CD8-positive, alpha-beta memory T cell (primary cell): ENCODE results near the gene SELL. TPM values are rescaled to one million over a fixed set of nuclear protein-coding genes. Genes with fewer than 3 reads are reported as not detected.
A peak's percentile ranks its signal among the peaks of the same experiment; 100 is the strongest.
"Not testable (repeated sequence)": the region's sequence is repeated elsewhere in the genome, so short reads cannot be mapped to it uniquely, and the experiment has no call there.

ENCODE experiments used
- CTCF ChIA-PET: fragments of 350-600 bp; sonication (Branson Sonifier 250); formaldehyde crosslinking; loops from one replicate; lab custom pipeline; 2021; ENCODE audit warnings: antibody characterized with exemption; lab: Charles Lee
- POLR2A ChIA-PET: fragments of 350-600 bp; sonication (Branson Sonifier 250); formaldehyde crosslinking; loops from one replicate; lab custom pipeline; 2021; ENCODE audit warnings: antibody characterized with exemption; lab: Charles Lee
- DNase-seq, 5 donors: peaks; one replicate each; pipeline versions ENCODE4 v3.0.0 to v3.0.0-alpha.2; 2020 to 2022; ENCODE audit warnings: mixed read lengths in 1 of 5
- H3K27ac ChIP-seq: one replicate; pipeline ENCODE4 v1.7.0; 2013; ENCODE audit warnings: low read depth, mild to moderate bottlenecking, low read length, moderate library complexity
- H3K27me3 ChIP-seq: 2 replicates; pipeline ENCODE4 v1.7.0; 2013; ENCODE audit warnings: low read length, mild to moderate bottlenecking; ENCODE audit not compliant: insufficient read depth, poor library complexity, severe bottlenecking
- H3K36me3 ChIP-seq: 2 replicates; pipeline ENCODE4 v1.7.0; 2013; ENCODE audit warnings: mild to moderate bottlenecking, low read length, moderate library complexity; ENCODE audit not compliant: insufficient read depth
- H3K4me1 ChIP-seq: 2 replicates; pipeline ENCODE4 v1.7.0; 2013; ENCODE audit warnings: mild to moderate bottlenecking, low read length, moderate library complexity; ENCODE audit not compliant: insufficient read depth
- H3K4me3 ChIP-seq: 2 replicates; pipeline ENCODE4 v1.7.0; 2013; ENCODE audit warnings: mild to moderate bottlenecking, low read length
- H3K9me3 ChIP-seq: 2 replicates; pipeline ENCODE4 v1.7.0; 2013; ENCODE audit warnings: mild to moderate bottlenecking, low read length
- H3K27ac Mint-ChIP-seq, 8 donors: one replicate each; pipeline ENCODE4 v1.8.0; 2020 to 2021; ENCODE audit warnings: mixed read lengths in 8 of 8, mild to moderate bottlenecking in 6 of 8, inconsistent platforms in 3 of 8, moderate library complexity in 3 of 8
- H3K27me3 Mint-ChIP-seq, 2 donors: one replicate each; pipeline ENCODE4 v1.8.0; 2020 to 2021; ENCODE audit warnings: mixed read lengths in 2 of 2, mild to moderate bottlenecking in 1 of 2, moderate library complexity in 1 of 2
- H3K36me3 Mint-ChIP-seq, 3 donors: one replicate each; pipeline ENCODE4 v1.8.0; 2020 to 2021; ENCODE audit warnings: mixed read lengths in 3 of 3, inconsistent platforms in 1 of 3, mild to moderate bottlenecking in 1 of 3
- H3K4me1 Mint-ChIP-seq, 3 donors: one replicate each; pipeline ENCODE4 v1.8.0; 2020 to 2021; ENCODE audit warnings: mixed read lengths in 3 of 3, inconsistent platforms in 1 of 3, mild to moderate bottlenecking in 1 of 3
- H3K4me3 Mint-ChIP-seq, 7 donors: one replicate each; pipeline ENCODE4 v1.8.0; 2020 to 2021; ENCODE audit warnings: mixed read lengths in 7 of 7, mild to moderate bottlenecking in 6 of 7, moderate library complexity in 4 of 7, inconsistent platforms in 2 of 7
- H3K9me3 Mint-ChIP-seq, 5 donors: one replicate each; pipeline ENCODE4 v1.8.0; 2020 to 2022; ENCODE audit warnings: mixed read lengths in 5 of 5, mild to moderate bottlenecking in 3 of 5, moderate library complexity in 2 of 5, inconsistent platforms in 1 of 5
- polyA plus RNA-seq: library from polyadenylated mRNA; unstranded; fragments of 300-500 nt; fragmentation: Illumina TruSeq; gene quantifications from one replicate; pipeline ENCODE4 v1.2.3, GENCODE V29; 2021
- total RNA-seq, 2 experiments: library from RNA; stranded (reverse); gene quantifications; one replicate each; pipeline ENCODE4 v1.2.3, GENCODE V29; 2021

Gene SELL
- total and polyA plus RNA-seq, 3 experiments from 2014 or later = 48.2 to 871 (median 48.5) TPM

- H3K36me3 ChIP-seq, H3K4me3 ChIP-seq, DNase-seq, H3K27me3 Mint-ChIP-seq, H3K9me3 Mint-ChIP-seq, H3K27ac ChIP-seq, H3K27me3 ChIP-seq, H3K9me3 ChIP-seq: not testable (repeated sequence)
- ChIA-PET POLR2A (interaction anchor here (1.7 kb wide), 1 partner anchor 25 kb away, joined by 7 read pairs; no protein-coding TSS in a partner anchor), CTCF (interaction anchor here (1.5 kb wide), 1 partner anchor 11 kb away, joined by 4 read pairs; no protein-coding TSS in a partner anchor)
- Mint-ChIP-seq H3K27ac (peak overlapping the region; percentile 58 to 94 (median 84)), H3K4me3 (peak overlapping the region; percentile 4 to 82 (median 39)), H3K36me3 (peaks cover 0 to 17% (median 3%) of the 10 kb centered on the region in 3 donors), H3K4me1 (peaks cover 56 to 68% (median 63%) of the 10 kb centered on the region in 3 donors)
- peaks cover 24% of the 10 kb centered on the region for H3K4me1 ChIP-seq
Observed at GRCh38 chr1:169667699-169668596, 43.5 kb downstream of the SELL start.

GRCh38 chr1:169667227-169667639, 44.2 kb downstream of the SELL start:
- Mint-ChIP-seq H3K4me3 (peak overlapping the region; percentile 4 to 82 (median 39)), H3K27ac (peak overlapping the region; percentile 58 to 94 (median 84)), H3K36me3 (peaks cover 0 to 11% (median 3%) of the 10 kb centered on the region in 3 donors), H3K4me1 (peaks cover 59 to 75% (median 69%) of the 10 kb centered on the region in 3 donors)
- H3K4me3 ChIP-seq, H3K9me3 ChIP-seq, H3K27me3 Mint-ChIP-seq, POLR2A ChIA-PET, H3K27ac ChIP-seq, H3K27me3 ChIP-seq, H3K9me3 Mint-ChIP-seq, H3K36me3 ChIP-seq, CTCF ChIA-PET: not testable (repeated sequence)
- DNase-seq = peak in 1 of 5 donors; percentile 21
- H3K4me1 ChIP-seq = peaks cover 24% of the 10 kb centered on the region

- DNase-seq, POLR2A ChIA-PET, H3K27me3 Mint-ChIP-seq, H3K36me3 ChIP-seq, H3K4me3 ChIP-seq, H3K9me3 ChIP-seq, CTCF ChIA-PET, H3K27me3 ChIP-seq, H3K9me3 Mint-ChIP-seq, H3K27ac ChIP-seq: not testable (repeated sequence)
- peaks cover 22% of the 10 kb centered on the region for H3K4me1 ChIP-seq
- H3K4me3 Mint-ChIP-seq = peak overlapping the region in 6 of 7 donors; percentile 60 to 84 (median 76)
- H3K27ac Mint-ChIP-seq = peak overlapping the region in 3 of 8 donors; percentile 48 to 80 (median 56)
- H3K4me1 Mint-ChIP-seq = peaks cover 60 to 75% (median 68%) of the 10 kb centered on the region in 3 donors
- H3K36me3 Mint-ChIP-seq = peaks cover 2 to 34% (median 3%) of the 10 kb centered on the region in 3 donors
Observed at GRCh38 chr1:169662680-169663079, 48.7 kb downstream of the SELL start.

- Mint-ChIP-seq H3K36me3 (peaks cover 3 to 36% (median 5%) of the 10 kb centered on the region in 3 donors), H3K4me3 (peak overlapping the region in 1 of 7 donors; percentile 47), H3K27ac (peak overlapping the region in 1 of 8 donors; percentile 24), H3K4me1 (peaks cover 61 to 79% (median 68%) of the 10 kb centered on the region in 3 donors)
- CTCF ChIA-PET, POLR2A ChIA-PET, H3K9me3 ChIP-seq, H3K27ac ChIP-seq, H3K4me3 ChIP-seq, H3K9me3 Mint-ChIP-seq, H3K27me3 Mint-ChIP-seq, DNase-seq, H3K36me3 ChIP-seq, H3K27me3 ChIP-seq: not testable (repeated sequence)
- peaks cover 23% of the 10 kb centered on the region for H3K4me1 ChIP-seq
Observed at GRCh38 chr1:169661066-169661465, 50.4 kb downstream of the SELL start.

GRCh38 chr1:169658777-169659176, 52.6 kb downstream of the SELL start:
- H3K36me3 ChIP-seq, H3K27me3 Mint-ChIP-seq, H3K27me3 ChIP-seq, H3K9me3 ChIP-seq, H3K4me3 ChIP-seq, DNase-seq, H3K27ac ChIP-seq: not testable (repeated sequence)
- H3K9me3 Mint-ChIP-seq = peaks cover 0 to 15% (median 0%) of the 10 kb centered on the region in 5 donors
- ChIA-PET CTCF (interaction anchor here (0.9 to 1.6 kb wide), 3 partner anchors 25 to 47 kb away, joined by 3 to 4 read pairs (median 3); no protein-coding TSS in a partner anchor), POLR2A (interaction anchor here (1.3 kb wide), 1 partner anchor 33 kb away, joined by 3 read pairs; no protein-coding TSS in a partner anchor)
- peaks cover 5 to 34% (median 5%) of the 10 kb centered on the region in 3 donors for H3K36me3 Mint-ChIP-seq
- peaks cover 77 to 92% (median 89%) of the 10 kb centered on the region in 3 donors for H3K4me1 Mint-ChIP-seq
- peak overlapping the region; percentile 1 to 73 (median 53) for H3K4me3 Mint-ChIP-seq
- H3K4me1 ChIP-seq = peaks cover 23% of the 10 kb centered on the region
- H3K27ac Mint-ChIP-seq = peak overlapping the region in 7 of 8 donors; percentile 13 to 85 (median 35)

- H3K27me3 ChIP-seq = no peaks in the 10 kb centered on the region
- Mint-ChIP-seq H3K4me1 (peaks cover 67 to 71% (median 68%) of the 10 kb centered on the region in 3 donors), H3K27me3 (no peaks in the 10 kb centered on the region), H3K9me3 (peaks cover 0 to 13% (median 0%) of the 10 kb centered on the region in 5 donors), H3K36me3 (peaks cover 3 to 8% (median 6%) of the 10 kb centered on the region in 3 donors), H3K27ac (peak overlapping the region in 1 of 8 donors; percentile 32), H3K4me3 (no peak overlapping the region)
- POLR2A ChIA-PET = interaction anchor here (0.6 kb wide), 1 partner anchor 39 kb away, joined by 3 read pairs; no protein-coding TSS in a partner anchor
- H3K9me3 ChIP-seq = no peaks in the 10 kb centered on the region
- H3K27ac ChIP-seq = no peak overlapping the region
- no peak overlapping the region for H3K4me3 ChIP-seq
- H3K4me1 ChIP-seq = peaks cover 32% of the 10 kb centered on the region
- DNase-seq = no peak
- no peaks in the 10 kb centered on the region for H3K36me3 ChIP-seq
- CTCF ChIA-PET = no interaction called here
Observed at GRCh38 chr1:169653873-169654272, 57.5 kb downstream of the SELL start.

- peaks cover 0 to 6% (median 3%) of the 10 kb centered on the region in 3 donors for H3K36me3 Mint-ChIP-seq
- Histone ChIP-seq H3K27ac (no peak overlapping the region), H3K27me3 (no peaks in the 10 kb centered on the region), H3K9me3 (no peaks in the 10 kb centered on the region), H3K4me3 (no peak overlapping the region), H3K4me1 (peaks cover 25% of the 10 kb centered on the region), H3K36me3 (no peaks in the 10 kb centered on the region)
- ChIA-PET POLR2A (no interaction called here), CTCF (no interaction called here)
- peaks cover 0 to 8% (median 0%) of the 10 kb centered on the region in 5 donors for H3K9me3 Mint-ChIP-seq
- no peaks in the 10 kb centered on the region for H3K27me3 Mint-ChIP-seq
- no peak overlapping the region for H3K4me3 Mint-ChIP-seq
- peaks cover 54 to 59% (median 55%) of the 10 kb centered on the region in 3 donors for H3K4me1 Mint-ChIP-seq
- H3K27ac Mint-ChIP-seq = no peak overlapping the region
- no peak for DNase-seq
Observed at GRCh38 chr1:169651035-169651434, 60.4 kb downstream of the SELL start.

- Histone ChIP-seq H3K4me3 (no peak overlapping the region), H3K36me3 (no peaks in the 10 kb centered on the region), H3K4me1 (peaks cover 25% of the 10 kb centered on the region), H3K27me3 (no peaks in the 10 kb centered on the region), H3K9me3 (no peaks in the 10 kb centered on the region), H3K27ac (no peak overlapping the region)
- H3K27me3 Mint-ChIP-seq = no peaks in the 10 kb centered on the region
- CTCF ChIA-PET = no interaction called here
- POLR2A ChIA-PET = no interaction called here
- H3K36me3 Mint-ChIP-seq = peaks cover 0 to 6% (median 3%) of the 10 kb centered on the region in 3 donors
- no peak overlapping the region for H3K4me3 Mint-ChIP-seq
- peaks cover 49 to 54% (median 50%) of the 10 kb centered on the region in 3 donors for H3K4me1 Mint-ChIP-seq
- no peak overlapping the region for H3K27ac Mint-ChIP-seq
- DNase-seq = no peak
- peaks cover 0 to 5% (median 0%) of the 10 kb centered on the region in 5 donors for H3K9me3 Mint-ChIP-seq
Observed at GRCh38 chr1:169650551-169650950, 60.9 kb downstream of the SELL start.
